ACC112 (cell line): ENCODE measurements around the gene IGFN1.

Experiments used
- H2AFZ ChIP-seq: fragments of 200-600 bp; sonication (generic); one replicate; pipeline ENCODE4 v1.6.0; 2017; ENCODE audit warnings: antibody characterized with exemption, low read length; ENCODE audit not compliant: unreplicated experiment
- H3K27ac ChIP-seq: fragments of 200-600 bp; sonication (generic); 2 replicates; pipeline ENCODE4 v1.5.1; 2014; ENCODE audit warnings: low read depth, mild to moderate bottlenecking, antibody characterized with exemption, low read length, moderate library complexity
- H3K27me3 ChIP-seq: fragments of 200-600 bp; sonication (generic); 2 replicates; pipeline ENCODE4 v1.6.1; 2014; ENCODE audit warnings: mild to moderate bottlenecking, antibody characterized with exemption, low read length, moderate library complexity, mixed read lengths; ENCODE audit not compliant: insufficient read depth
- H3K36me3 ChIP-seq: fragments of 200-600 bp; sonication (generic); 2 replicates; pipeline ENCODE4 v1.6.1; 2016; ENCODE audit warnings: mild to moderate bottlenecking, antibody characterized with exemption, low read length, moderate library complexity, mixed read lengths; ENCODE audit not compliant: insufficient read depth
- H3K4me1 ChIP-seq: fragments of 200-600 bp; sonication (generic); one replicate; pipeline ENCODE4 v1.6.1; 2016; ENCODE audit warnings: low read length, mixed read lengths; ENCODE audit not compliant: insufficient read depth, unreplicated experiment, control insufficient read depth
- H3K4me3 ChIP-seq: fragments of 200-600 bp; sonication (generic); 2 replicates; pipeline ENCODE4 v1.5.1; 2014; ENCODE audit warnings: mild to moderate bottlenecking, low read depth, low read length
- H3K79me2 ChIP-seq: fragments of 200-600 bp; sonication (generic); one replicate; pipeline ENCODE4 v1.6.0; 2016; ENCODE audit warnings: low read length; ENCODE audit not compliant: control insufficient read depth, unreplicated experiment, insufficient read depth

The IGFN1 gene

GRCh38 chr1:201208236-201208635 lies 17.6 kb downstream of the IGFN1 start:
- Histone ChIP-seq H3K4me1 (no peaks in the 10 kb centered on the region), H3K36me3 (no peaks in the 10 kb centered on the region), H2AFZ (no peak overlapping the region)

DNA sequence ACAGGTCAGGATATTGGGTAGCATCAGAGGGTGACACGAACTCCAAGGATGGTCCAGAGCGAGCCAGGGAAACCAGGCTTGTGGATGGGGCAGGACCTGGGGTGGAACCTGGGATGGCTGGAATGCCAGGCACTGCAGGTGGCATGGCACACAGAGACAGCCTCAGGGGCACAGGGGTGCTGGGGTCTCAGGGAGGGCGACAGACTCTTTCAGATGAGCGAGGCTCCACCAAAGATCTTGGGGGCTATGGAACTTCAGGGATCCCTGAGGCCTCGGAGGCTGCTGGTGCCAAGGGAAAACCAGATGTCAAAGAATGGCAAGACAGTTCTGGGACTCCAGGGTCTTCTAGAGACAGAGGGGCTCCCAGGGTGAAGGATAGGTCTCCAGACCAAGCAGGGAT lies 21.4 kb downstream of the IGFN1 start:
- Histone ChIP-seq H3K36me3 (no peaks in the 10 kb centered on the region), H3K4me3 (no peak overlapping the region), H3K4me1 (no peaks in the 10 kb centered on the region), H3K27ac (no peak overlapping the region), H2AFZ (no peak overlapping the region), H3K27me3 (peaks cover 32% of the 10 kb centered on the region), H3K79me2 (no peaks in the 10 kb centered on the region)

More at GRCh38 chr1:201208236-201208635, 17.6 kb downstream of the IGFN1 start:
- Histone ChIP-seq H3K27ac (no peak overlapping the region), H3K79me2 (no peaks in the 10 kb centered on the region), H3K27me3 (peaks cover 70% of the 10 kb centered on the region), H3K4me3 (no peak overlapping the region)

DNA sequence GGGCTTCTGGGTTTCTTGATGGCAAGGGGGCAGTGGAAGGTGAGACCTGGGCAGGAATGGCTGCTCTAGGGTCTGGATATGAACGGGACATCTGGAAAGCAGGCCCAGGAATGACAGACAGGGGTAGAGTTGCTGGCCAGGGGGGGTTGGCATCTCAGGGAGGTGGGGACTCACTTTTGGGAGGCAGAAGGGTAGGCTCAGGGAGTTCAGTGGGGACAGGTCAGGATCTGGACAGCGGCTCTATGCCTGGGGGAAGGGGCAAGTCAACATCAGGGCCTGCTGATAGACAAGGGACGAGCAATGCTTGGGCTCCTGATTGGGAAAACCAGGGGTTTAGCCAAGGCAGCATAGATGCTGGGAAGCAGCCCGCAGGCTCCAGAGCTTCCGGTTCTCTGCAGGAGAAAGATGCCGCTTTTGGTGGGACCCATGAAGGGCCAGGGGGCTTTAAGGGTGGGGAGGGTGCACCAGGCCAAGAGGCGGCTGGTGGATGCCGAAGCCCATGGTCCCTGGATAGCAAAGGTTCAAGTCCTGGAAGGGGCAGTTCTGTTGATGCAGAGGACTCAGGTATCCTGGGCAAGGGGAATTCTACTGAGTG lies 21.9 kb downstream of the IGFN1 start:
- Histone ChIP-seq H3K27ac (no peak overlapping the region), H3K4me1 (no peaks in the 10 kb centered on the region), H3K4me3 (no peak overlapping the region), H3K36me3 (no peaks in the 10 kb centered on the region), H3K27me3 (peaks cover 31% of the 10 kb centered on the region), H3K79me2 (no peaks in the 10 kb centered on the region), H2AFZ (no peak overlapping the region)

- H3K4me1 ChIP-seq = no peaks in the 10 kb centered on the region
- no peaks in the 10 kb centered on the region for H3K79me2 ChIP-seq
- H2AFZ ChIP-seq = no peak overlapping the region
- H3K27me3 ChIP-seq = peaks cover 31% of the 10 kb centered on the region
- H3K36me3 ChIP-seq = no peaks in the 10 kb centered on the region
- H3K4me3 ChIP-seq = no peak overlapping the region
- H3K27ac ChIP-seq = no peak overlapping the region
These were observed 22.6 kb downstream of the IGFN1 start for GRCh38 chr1:201213106-201213770.

DNA sequence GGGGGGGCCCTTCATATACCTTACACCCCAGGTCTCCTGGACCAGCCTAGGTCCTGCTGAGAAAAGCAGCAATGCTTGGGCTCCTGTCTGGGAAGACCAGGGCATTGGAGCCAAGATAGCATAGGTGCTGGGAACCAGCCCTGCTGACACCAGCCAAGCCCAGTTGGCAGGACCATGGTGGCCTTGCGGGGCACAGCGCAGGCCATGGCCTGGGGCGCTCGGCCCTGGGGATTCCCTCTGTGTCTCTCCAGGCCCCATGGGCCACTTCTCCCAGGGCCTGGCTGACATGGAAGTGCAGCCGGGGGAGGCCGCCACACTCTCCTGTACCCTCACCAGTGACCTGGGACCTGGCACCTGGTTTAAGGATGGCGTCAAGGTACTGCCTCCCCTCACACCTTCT lies 23.3 kb downstream of the IGFN1 start:
- H3K79me2 ChIP-seq = no peaks in the 10 kb centered on the region
- peaks cover 28% of the 10 kb centered on the region for H3K27me3 ChIP-seq
- no peak overlapping the region for H3K27ac ChIP-seq
- no peak overlapping the region for H2AFZ ChIP-seq
- H3K4me3 ChIP-seq = no peak overlapping the region
- H3K36me3 ChIP-seq = no peaks in the 10 kb centered on the region
- no peaks in the 10 kb centered on the region for H3K4me1 ChIP-seq

DNA sequence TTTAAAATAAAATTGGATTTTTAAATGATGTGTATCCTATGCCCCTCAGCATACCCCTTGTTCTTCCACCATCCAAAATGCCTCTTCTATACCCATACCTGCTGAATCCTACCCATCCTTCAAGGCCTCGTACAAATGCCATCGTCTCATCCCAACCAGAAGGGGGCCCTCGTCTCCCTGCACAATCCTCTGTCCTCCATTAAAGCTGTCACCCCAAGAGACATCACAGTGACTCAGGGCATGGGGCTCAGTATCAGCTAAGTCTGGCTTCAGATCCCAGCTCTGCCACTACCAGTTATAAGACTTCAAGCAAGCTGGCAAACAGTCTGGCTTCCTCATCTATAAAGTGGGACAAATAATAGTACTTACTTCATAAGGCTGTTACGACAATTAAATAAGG lies 23.8 kb downstream of the IGFN1 start:
- Histone ChIP-seq H3K36me3 (no peaks in the 10 kb centered on the region), H3K79me2 (no peaks in the 10 kb centered on the region), H3K27ac (no peak overlapping the region), H2AFZ (no peak overlapping the region), H3K4me3 (no peak overlapping the region), H3K4me1 (no peaks in the 10 kb centered on the region), H3K27me3 (peaks cover 22% of the 10 kb centered on the region)

GRCh38 chr1:201214886-201215285 lies 24.3 kb downstream of the IGFN1 start:
- H3K4me3 ChIP-seq = no peak overlapping the region
- no peaks in the 10 kb centered on the region for H3K4me1 ChIP-seq
- no peak overlapping the region for H3K27ac ChIP-seq
- peaks cover 20% of the 10 kb centered on the region for H3K27me3 ChIP-seq
- H3K79me2 ChIP-seq = no peaks in the 10 kb centered on the region
- H2AFZ ChIP-seq = no peak overlapping the region
- no peaks in the 10 kb centered on the region for H3K36me3 ChIP-seq

DNA sequence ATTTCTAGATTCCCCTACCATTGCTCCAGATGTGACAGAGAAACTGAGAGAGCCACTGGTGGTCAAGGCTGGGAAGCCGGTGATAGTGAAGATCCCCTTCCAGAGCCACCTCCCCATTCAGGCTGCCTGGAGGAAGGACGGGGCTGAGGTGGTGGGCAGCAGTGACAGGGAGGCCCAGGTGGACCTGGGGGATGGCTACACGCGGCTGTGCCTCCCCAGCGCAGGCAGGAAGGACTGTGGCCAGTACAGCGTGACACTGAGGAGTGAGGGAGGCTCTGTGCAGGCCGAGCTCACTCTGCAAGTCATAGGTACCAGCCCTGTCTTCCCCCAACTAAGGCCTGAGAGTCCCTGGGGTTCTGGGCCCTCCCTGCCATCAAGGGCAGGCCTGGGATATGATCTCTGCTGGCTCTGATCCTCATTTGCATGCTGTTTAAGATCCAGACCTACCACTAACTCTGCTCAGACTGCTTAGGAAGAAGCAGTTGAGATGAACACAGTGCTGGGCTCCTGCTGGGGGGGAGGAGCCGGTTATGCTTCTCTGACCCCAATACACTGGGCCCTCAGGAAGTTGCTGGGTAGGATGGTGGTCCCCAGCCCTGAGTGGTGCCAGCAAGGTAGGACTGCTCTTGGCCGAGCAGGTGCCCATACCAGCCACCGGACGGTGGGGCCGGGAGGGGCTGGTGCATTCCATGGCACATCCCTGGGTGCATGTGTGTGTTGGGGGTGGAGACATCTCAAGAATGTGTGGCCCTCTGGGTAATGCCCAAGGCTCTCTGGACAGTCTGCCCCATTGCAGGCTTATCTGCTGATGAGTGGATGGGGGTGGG lies 25.1 kb downstream of the IGFN1 start:
- Histone ChIP-seq H3K27ac (no peak overlapping the region), H3K36me3 (no peaks in the 10 kb centered on the region), H3K4me1 (no peaks in the 10 kb centered on the region), H3K79me2 (no peaks in the 10 kb centered on the region), H2AFZ (no peak overlapping the region), H3K4me3 (no peak overlapping the region), H3K27me3 (peaks cover 20% of the 10 kb centered on the region)

DNA sequence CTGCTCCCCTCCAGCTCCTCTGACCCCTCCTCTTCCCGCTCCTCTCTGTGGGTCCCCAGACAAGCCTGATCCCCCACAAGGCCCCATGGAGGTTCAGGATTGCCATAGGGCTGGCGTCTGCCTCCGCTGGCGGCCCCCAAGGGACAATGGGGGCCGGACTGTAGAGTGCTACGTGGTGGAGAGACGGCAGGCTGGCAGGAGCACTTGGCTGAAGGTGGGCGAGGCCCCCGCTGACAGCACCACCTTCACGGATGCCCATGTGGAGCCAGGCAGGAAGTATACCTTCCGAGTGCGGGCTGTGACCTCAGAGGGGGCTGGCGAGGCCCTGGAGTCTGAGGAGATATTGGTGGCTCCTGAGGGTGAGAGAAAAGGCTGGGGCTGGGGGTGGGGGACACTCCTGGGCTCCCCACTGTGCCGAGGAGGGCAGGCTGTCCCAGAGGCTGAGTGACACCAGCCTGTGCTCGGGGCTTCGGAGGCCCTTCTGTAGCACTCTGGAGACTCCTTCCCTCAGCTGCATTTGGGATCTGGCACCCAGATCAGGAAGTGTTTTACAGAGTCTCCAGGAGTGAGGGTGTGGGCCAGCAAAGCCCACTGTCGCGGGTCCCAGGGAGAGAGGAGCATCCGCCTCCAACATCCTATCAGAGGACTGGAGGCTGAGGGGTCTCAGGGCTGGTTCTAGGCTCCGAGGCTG lies 25.9 kb downstream of the IGFN1 start:
- no peaks in the 10 kb centered on the region for H3K79me2 ChIP-seq

DNA sequence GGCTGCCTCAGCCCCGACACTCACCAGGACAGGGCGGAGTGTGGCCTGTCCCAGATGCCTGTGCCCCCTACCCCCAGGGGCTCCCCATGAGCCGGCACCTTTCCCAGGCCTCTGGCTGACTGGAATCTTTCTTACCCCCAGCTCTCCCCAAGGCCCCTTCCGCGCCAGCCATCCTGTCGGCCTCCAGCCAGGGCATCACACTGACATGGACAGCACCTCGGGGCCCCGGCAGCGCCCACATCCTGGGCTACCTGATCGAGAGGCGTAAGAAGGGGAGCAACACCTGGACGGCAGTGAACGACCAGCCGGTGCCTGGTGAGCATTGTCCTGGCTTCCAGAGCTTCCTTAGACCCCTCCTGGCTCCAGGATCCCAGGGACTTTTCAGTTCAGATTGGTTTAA lies 26.5 kb downstream of the IGFN1 start:
- Histone ChIP-seq H3K27ac (no peak overlapping the region), H3K27me3 (peaks cover 6% of the 10 kb centered on the region; the same call in 1 of the 2 replicates)

More for the DNA sequence above, 25.9 kb downstream of the IGFN1 start:
- Histone ChIP-seq H3K27ac (no peak overlapping the region), H3K4me3 (no peak overlapping the region), H2AFZ (no peak overlapping the region), H3K4me1 (no peaks in the 10 kb centered on the region), H3K27me3 (peaks cover 12% of the 10 kb centered on the region), H3K36me3 (no peaks in the 10 kb centered on the region)

More for the DNA sequence above, 26.5 kb downstream of the IGFN1 start:
- Histone ChIP-seq H3K4me1 (no peaks in the 10 kb centered on the region), H2AFZ (no peak overlapping the region), H3K4me3 (no peak overlapping the region), H3K79me2 (no peaks in the 10 kb centered on the region), H3K36me3 (no peaks in the 10 kb centered on the region)
